Measurements from ENCODE around the gene MITF. TPM values are rescaled to one million over a fixed set of nuclear protein-coding genes. Genes with fewer than 3 reads are reported as not detected.

Gene MITF
- total RNA-seq, 6 experiments from 2014 or later: 1.9 to 4.1 (median 3.8) TPM

- DNase-seq (no peak), ATAC-seq (no peak)
- Histone ChIP-seq H3K4me3 (no peak overlapping the region), H3K4me1 (no peaks in the 10 kb centered on the region), H3K27me3 (no peaks in the 10 kb centered on the region), H3K36me3 (no peaks in the 10 kb centered on the region), H3K27ac (no peak overlapping the region), H3K9me3 (no peaks in the 10 kb centered on the region)
- intact Hi-C loops (cut with DNase I): no loop called here
- 76% methylated on average over 2 of the region's 3 CpGs for WGBS (ENCODE audit: insufficient coverage, low coverage, low lambda C conversion rate, missing lambda C conversion rate)
- TF ChIP-seq CTCF (IDR thresholded peaks at IDR 0.05): no peak
- TF ChIP-seq POLR2A (IDR thresholded peaks at IDR 0.05): no peak
These were observed 27.4 kb downstream of the MITF start for GRCh38 chr3:69766638-69767037.

GRCh38 chr3:69767571-69767970, 28.3 kb downstream of the MITF start:
- no peaks in the 10 kb centered on the region for H3K36me3 ChIP-seq
- H3K9me3 ChIP-seq: no peaks in the 10 kb centered on the region
- DNase-seq (peak in 2 of 3 donors; percentile 46 to 75), ATAC-seq (peak; percentile 56 to 67 (median 60))
- TF ChIP-seq POLR2A (IDR thresholded peaks at IDR 0.05) (no peak), CTCF (IDR thresholded peaks at IDR 0.05) (no peak)
- no peak overlapping the region for H3K4me3 ChIP-seq
- WGBS (ENCODE audit: insufficient coverage, low coverage, low lambda C conversion rate, missing lambda C conversion rate): 57% methylated on average over 5 of the region's 5 CpGs
- no peak overlapping the region for H3K27ac ChIP-seq
- no peaks in the 10 kb centered on the region for H3K4me1 ChIP-seq
- no peaks in the 10 kb centered on the region for H3K27me3 ChIP-seq
- intact Hi-C loops (cut with DNase I): no loop called here

- Histone ChIP-seq H3K9me3 (no peaks in the 10 kb centered on the region), H3K27me3 (no peaks in the 10 kb centered on the region), H3K27ac (no peak overlapping the region), H3K36me3 (no peaks in the 10 kb centered on the region), H3K4me1 (no peaks in the 10 kb centered on the region), H3K4me3 (no peak overlapping the region)
- intact Hi-C loops (cut with DNase I): no loop called here
- TF ChIP-seq CTCF (IDR thresholded peaks at IDR 0.05) (no peak), POLR2A (IDR thresholded peaks at IDR 0.05) (no peak)
- no peak for ATAC-seq
- DNase-seq: no peak
- 85% methylated on average over 2 of the region's 2 CpGs for WGBS (ENCODE audit: insufficient coverage, low coverage, low lambda C conversion rate, missing lambda C conversion rate)
These were observed 29.2 kb downstream of the MITF start for GRCh38 chr3:69768438-69768837.

GRCh38 chr3:69770219-69770618, 31.0 kb downstream of the MITF start:
- TF ChIP-seq POLR2A (IDR thresholded peaks at IDR 0.05) (no peak), CTCF (IDR thresholded peaks at IDR 0.05) (no peak)
- ATAC-seq (no peak), DNase-seq (no peak)
- Histone ChIP-seq H3K9me3 (no peaks in the 10 kb centered on the region), H3K36me3 (no peaks in the 10 kb centered on the region), H3K4me1 (no peaks in the 10 kb centered on the region), H3K27me3 (no peaks in the 10 kb centered on the region), H3K4me3 (no peak overlapping the region), H3K27ac (no peak overlapping the region)
- intact Hi-C loops (cut with DNase I): no loop called here

- H3K27me3 ChIP-seq: no peaks in the 10 kb centered on the region
- no peak overlapping the region for H3K27ac ChIP-seq
- H3K4me1 ChIP-seq: no peaks in the 10 kb centered on the region
- H3K9me3 ChIP-seq: no peaks in the 10 kb centered on the region
- intact Hi-C loops (cut with DNase I): no loop called here
- no peak overlapping the region for H3K4me3 ChIP-seq
- ATAC-seq (no peak), DNase-seq (no peak)
- TF ChIP-seq CTCF (IDR thresholded peaks at IDR 0.05): no peak
- no peak for TF ChIP-seq POLR2A (IDR thresholded peaks at IDR 0.05)
- no peaks in the 10 kb centered on the region for H3K36me3 ChIP-seq
- whole genome bisulfite sequencing (ENCODE audit: insufficient coverage, low coverage, low lambda C conversion rate, missing lambda C conversion rate): 69% methylated on average over 5 of the region's 6 CpGs
These were observed 31.8 kb downstream of the MITF start for GRCh38 chr3:69770976-69771634.

All from right lobe of liver (tissue), 6 donors.